ENCODE data around the gene L3MBTL2. TPM values are rescaled to one million over a fixed set of nuclear protein-coding genes. Genes with fewer than 3 reads are reported as not detected.

L3MBTL2 gene
- total and polyA plus RNA-seq, 9 of the 15 experiments (the other 6 are each of a cell fraction or from before 2014, with no cell fraction given) = 10.3 to 23.1 (median 18.6) TPM

GRCh38 chr22:41238570-41239442 is 33.7 kb downstream of the L3MBTL2 start:
- ATAC-seq = no peak
- H3K9me3 ChIP-seq (replicated peaks; ENCODE audit: control insufficient read depth, insufficient read depth, low read depth, low read length) = no peaks in the 10 kb centered on the region
- H2AFZ ChIP-seq (ENCODE audit: low read depth, low read length) = no peak overlapping the region
- in situ Hi-C loops (cut with MboI) = no loop called here
- POLR2A ChIA-PET = interaction anchor here (0.6 kb wide), 2 partner anchors 12 to 539 kb away, joined by 3 read pairs; no protein-coding TSS in a partner anchor
- WGBS (ENCODE audit: insufficient coverage, low coverage, missing lambda C conversion rate) = 69% methylated on average over 19 of the region's 32 CpGs
- intact Hi-C loops (cut with micrococcal nuclease) = no loop called here
- H3K27ac ChIP-seq (ENCODE audit: extremely low read depth, low read depth, low read length) = no peak overlapping the region
- TF ChIP-seq TCFL5 (CRISPR knock-in tag; conservative IDR thresholded peaks at IDR 0.05) (no peak), ZBTB11 (CRISPR knock-in tag; IDR thresholded peaks at IDR 0.05) (no peak), BDP1 (IDR thresholded peaks at IDR 0.05; ENCODE audit: insufficient read depth, insufficient read length) (no peak), ZNF695 (CRISPR knock-in tag; IDR thresholded peaks at IDR 0.05) (no peak), MIER1 (IDR thresholded peaks at IDR 0.05; ENCODE audit: low read depth) (no peak), KAT8 (IDR thresholded peaks at IDR 0.05; ENCODE audit: low read depth) (no peak), ZNF143 (CRISPR knock-in tag; IDR thresholded peaks at IDR 0.05) (no peak), RBM17 (IDR thresholded peaks at IDR 0.05; ENCODE audit: borderline replicate concordance, low read depth, low read length) (no peak), SIN3A (IDR thresholded peaks at IDR 0.05; ENCODE audit: borderline replicate concordance in 2 of 2, control insufficient read depth in 1 of 2, low read depth in 2 of 2, low read length in 2 of 2) (no peak), PREB (CRISPR knock-in tag; IDR thresholded peaks at IDR 0.05) (no peak), ZNF280B (CRISPR knock-in tag; IDR thresholded peaks at IDR 0.05) (no peak), ZFP36 (IDR thresholded peaks at IDR 0.05; ENCODE audit: low read depth, low read length, partially characterized antibody) (peak; percentile 68), GATAD2B (IDR thresholded peaks at IDR 0.05; ENCODE audit: borderline replicate concordance) (no peak), ZNF507 (tag; conservative IDR thresholded peaks at IDR 0.05) (no peak), EP300 (IDR thresholded peaks at IDR 0.05; ENCODE audit: low read length) (no peak), BCOR (IDR thresholded peaks at IDR 0.05) (peak; percentile 57; the same call in 1 of the 2 replicates)
- CTCF ChIA-PET (ENCODE audit: low intra/inter-chr PET ratio) = no interaction called here
- no peaks in the 10 kb centered on the region for H3K36me3 ChIP-seq (ENCODE audit: control insufficient read depth, insufficient read depth, low read length)
- no peaks in the 10 kb centered on the region for H3K9me1 ChIP-seq (ENCODE audit: control insufficient read depth, insufficient read depth, low read length)
- DNase-seq (ENCODE audit: extremely low read depth in 1 of 4, low spot score in 3 of 4) = no peak
- H3K9ac ChIP-seq (ENCODE audit: insufficient read depth in 1 of 2, low read depth in 2 of 2, low read length in 2 of 2) = no peak overlapping the region; a peak in 1 of 4 replicates
- no peak overlapping the region for H3K4me3 ChIP-seq
- no peak for FAIRE-seq
- no peak overlapping the region for H3K4me2 ChIP-seq (ENCODE audit: insufficient read depth, low read length)
- peaks cover 0 to 35% of the 10 kb centered on the region in 2 experiments; a peak in 2 of 5 replicates for H3K4me1 ChIP-seq (replicated peaks in 1 of 2; ENCODE audit: control insufficient read depth in 2 of 2, insufficient read depth in 2 of 2, low read length in 2 of 2)
- no peaks in the 10 kb centered on the region for H3K27me3 ChIP-seq (ENCODE audit: control insufficient read depth in 2 of 2, insufficient read depth in 2 of 2, low read length in 2 of 2)
- no peaks in the 10 kb centered on the region for H4K20me1 ChIP-seq (replicated peaks; ENCODE audit: control insufficient read depth, insufficient read depth, low read length)
- no peaks in the 10 kb centered on the region for H3K79me2 ChIP-seq (ENCODE audit: control insufficient read depth, insufficient read depth, low read length)
- BruUV-seq (replicated peaks) = no TSS peak

Data from K562 (cell line).